Measurements from ENCODE around the gene PAQR9.

DNA sequence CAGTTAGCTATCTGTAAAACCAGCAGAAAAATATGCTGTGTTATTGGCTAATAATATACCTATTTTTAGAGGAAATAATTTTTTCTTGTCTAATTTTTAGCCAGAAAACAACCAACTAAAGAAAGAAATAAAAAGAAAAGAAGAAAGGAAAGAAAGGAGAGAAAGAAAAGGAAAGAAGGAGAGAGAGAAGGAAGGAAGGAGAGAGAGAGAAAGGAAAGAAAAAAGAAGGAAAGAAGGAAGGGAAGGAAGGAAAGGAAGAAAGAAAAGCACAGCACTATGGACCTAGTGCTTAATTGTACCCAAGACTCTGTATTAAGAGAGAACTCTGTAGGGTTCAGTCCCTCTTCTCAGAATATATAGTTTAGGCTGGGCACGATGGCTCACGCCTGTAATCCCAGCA lies 3.3 kb upstream of the PAQR9 start:
- TF ChIP-seq EZH2phosphoT487 (conservative IDR thresholded peaks at IDR 0.05; ENCODE audit: low read length) (no peak), CTCF (IDR thresholded peaks at IDR 0.05; ENCODE audit: insufficient read depth, low read length, poor library complexity, severe bottlenecking) (no peak)

Measured in SU-DHL-6 (cell line).